IMR-90 (cell line): Measurements from ENCODE around the gene ACY1.

Experiments
- CEBPB ChIP-seq: IDR thresholded peaks from 2 replicates; pipeline ENCODE4 v1.6.1; 2012; ENCODE audit warnings: low read depth, low read length, improper control_type of control experiment
- CHD1 ChIP-seq: IDR thresholded peaks from 2 replicates; pipeline ENCODE4 v1.6.1; 2012; ENCODE audit warnings: low read depth, low read length, improper control_type of control experiment
- MAFK ChIP-seq: IDR thresholded peaks from 2 replicates; pipeline ENCODE4 v1.6.1; 2012; ENCODE audit warnings: low read depth, low read length, improper control_type of control experiment
- NFE2L2 ChIP-seq: fragments of 150-350 bp; IDR thresholded peaks from 2 replicates; pipeline ENCODE4 v1.6.1; 2016; ENCODE audit warnings: low read depth, mild to moderate bottlenecking, low read length
- POLR2A ChIP-seq: IDR thresholded peaks from 2 replicates; pipeline ENCODE4 v1.6.1; 2012; ENCODE audit warnings: mild to moderate bottlenecking, low read depth, low read length
- RAD21 ChIP-seq: IDR thresholded peaks from 2 replicates; pipeline ENCODE4 v1.6.1; 2012; ENCODE audit warnings: low read length, improper control_type of control experiment
- SMC3 ChIP-seq: fragments of 150-350 bp; IDR thresholded peaks from 2 replicates; pipeline ENCODE4 v1.6.1; 2016; ENCODE audit warnings: low read depth, mild to moderate bottlenecking, antibody characterized with exemption, low read length, moderate library complexity
- TF ChIP-seq, protein P1 (sequence below): conservative IDR thresholded peaks from 2 replicates; pipeline ENCODE4 v1.5.1; 2012; ENCODE audit warnings: mild to moderate bottlenecking, low read depth, low read length, improper control_type of control experiment
- TF ChIP-seq, protein P2 (sequence below): fragments of 150-350 bp; IDR thresholded peaks from 2 replicates; pipeline ENCODE4 v1.6.1; 2017; ENCODE audit warnings: mild to moderate bottlenecking, antibody characterized with exemption, low read length, low read depth

- TF ChIP-seq, protein P1, sequence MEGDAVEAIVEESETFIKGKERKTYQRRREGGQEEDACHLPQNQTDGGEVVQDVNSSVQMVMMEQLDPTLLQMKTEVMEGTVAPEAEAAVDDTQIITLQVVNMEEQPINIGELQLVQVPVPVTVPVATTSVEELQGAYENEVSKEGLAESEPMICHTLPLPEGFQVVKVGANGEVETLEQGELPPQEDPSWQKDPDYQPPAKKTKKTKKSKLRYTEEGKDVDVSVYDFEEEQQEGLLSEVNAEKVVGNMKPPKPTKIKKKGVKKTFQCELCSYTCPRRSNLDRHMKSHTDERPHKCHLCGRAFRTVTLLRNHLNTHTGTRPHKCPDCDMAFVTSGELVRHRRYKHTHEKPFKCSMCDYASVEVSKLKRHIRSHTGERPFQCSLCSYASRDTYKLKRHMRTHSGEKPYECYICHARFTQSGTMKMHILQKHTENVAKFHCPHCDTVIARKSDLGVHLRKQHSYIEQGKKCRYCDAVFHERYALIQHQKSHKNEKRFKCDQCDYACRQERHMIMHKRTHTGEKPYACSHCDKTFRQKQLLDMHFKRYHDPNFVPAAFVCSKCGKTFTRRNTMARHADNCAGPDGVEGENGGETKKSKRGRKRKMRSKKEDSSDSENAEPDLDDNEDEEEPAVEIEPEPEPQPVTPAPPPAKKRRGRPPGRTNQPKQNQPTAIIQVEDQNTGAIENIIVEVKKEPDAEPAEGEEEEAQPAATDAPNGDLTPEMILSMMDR, result no peak
- TF ChIP-seq NFE2L2 (no peak), MAFK (no peak), CEBPB (no peak), CHD1 (no peak), POLR2A (no peak), SMC3 (no peak), RAD21 (no peak)
- TF ChIP-seq, protein P2, sequence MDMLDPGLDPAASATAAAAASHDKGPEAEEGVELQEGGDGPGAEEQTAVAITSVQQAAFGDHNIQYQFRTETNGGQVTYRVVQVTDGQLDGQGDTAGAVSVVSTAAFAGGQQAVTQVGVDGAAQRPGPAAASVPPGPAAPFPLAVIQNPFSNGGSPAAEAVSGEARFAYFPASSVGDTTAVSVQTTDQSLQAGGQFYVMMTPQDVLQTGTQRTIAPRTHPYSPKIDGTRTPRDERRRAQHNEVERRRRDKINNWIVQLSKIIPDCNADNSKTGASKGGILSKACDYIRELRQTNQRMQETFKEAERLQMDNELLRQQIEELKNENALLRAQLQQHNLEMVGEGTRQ, result no peak
Measured at GRCh38 chr3:51944451-51945021, 38.8 kb upstream of the ACY1 start.
